Karpas-422 (cell line): ENCODE results near the gene PABPC1L. TPM values are rescaled to one million over a fixed set of nuclear protein-coding genes. Genes with fewer than 3 reads are reported as not detected.

Experiments
- DNase-seq: peaks from one replicate; pipeline ENCODE4 v3.0.0-alpha.2; 2015
- H2AFZ ChIP-seq: fragments of 200-600 bp; sonication (generic); 2 replicates; pipeline ENCODE4 v1.6.1; 2014; ENCODE audit warnings: antibody characterized with exemption, low read length, mixed read lengths
- H3K27ac ChIP-seq: fragments of 200-600 bp; sonication (generic); 2 replicates; pipeline ENCODE4 v1.5.1; 2014; ENCODE audit warnings: mild to moderate bottlenecking, low read length, moderate library complexity
- H3K27me3 ChIP-seq: fragments of 200-600 bp; sonication (generic); 2 replicates; pipeline ENCODE4 v1.6.1; 2014; ENCODE audit warnings: low read length, mixed read lengths
- H3K36me3 ChIP-seq: fragments of 200-600 bp; sonication (generic); 2 replicates; pipeline ENCODE4 v1.6.1; 2014; ENCODE audit warnings: low read length, mixed read lengths; ENCODE audit not compliant: insufficient read depth
- H3K4me1 ChIP-seq: fragments of 200-600 bp; sonication (generic); 2 replicates; pipeline ENCODE4 v1.6.1; 2014; ENCODE audit warnings: mild to moderate bottlenecking, low read length, mixed read lengths
- H3K4me2 ChIP-seq: fragments of 200-600 bp; sonication (generic); 2 replicates; pipeline ENCODE4 v1.6.1; 2014; ENCODE audit warnings: low read length, low read depth, mild to moderate bottlenecking; ENCODE audit not compliant: poor library complexity, severe bottlenecking
- H3K4me3 ChIP-seq: fragments of 200-600 bp; sonication (generic); 2 replicates; pipeline ENCODE4 v1.5.1; 2014; ENCODE audit warnings: mild to moderate bottlenecking, antibody characterized with exemption, low read length, mixed read lengths
- H3K79me2 ChIP-seq: fragments of 200-600 bp; sonication (generic); 2 replicates; pipeline ENCODE4 v1.6.1; 2014; ENCODE audit warnings: mild to moderate bottlenecking, low read length, mixed read lengths
- H3K9ac ChIP-seq: fragments of 200-600 bp; sonication (generic); 2 replicates; pipeline ENCODE4 v1.6.0; 2014; ENCODE audit warnings: low read length
- H3K9me2 ChIP-seq: fragments of 200-600 bp; sonication (generic), shearing (Covaris generic); replicated peaks from 2 replicates; pipeline ENCODE4 v1.6.0; 2014; ENCODE audit warnings: mild to moderate bottlenecking, low read length, moderate library complexity; ENCODE audit not compliant: insufficient read depth
- H3K9me3 ChIP-seq: fragments of 300-700, 200-600 bp; sonication (generic); 2 replicates; pipeline ENCODE4 v1.6.1; 2014; ENCODE audit warnings: low read length, mixed read lengths
- H4K20me1 ChIP-seq: fragments of 200-600 bp; sonication (generic); 2 replicates; pipeline ENCODE4 v1.6.1; 2014; ENCODE audit warnings: mild to moderate bottlenecking, antibody characterized with exemption, low read length, low read depth; ENCODE audit not compliant: insufficient read depth
- total RNA-seq: library from RNA; depleted of rRNA; stranded (reverse); fragments of >200 nt; shearing (Covaris generic); gene quantifications from 2 replicates; pipeline ENCODE4 v1.2.3, GENCODE V29; 2014; ENCODE audit warnings: low replicate concordance

PABPC1L gene
- total RNA-seq, 1 experiment from 2014 or later, result 81.0 TPM

DNA sequence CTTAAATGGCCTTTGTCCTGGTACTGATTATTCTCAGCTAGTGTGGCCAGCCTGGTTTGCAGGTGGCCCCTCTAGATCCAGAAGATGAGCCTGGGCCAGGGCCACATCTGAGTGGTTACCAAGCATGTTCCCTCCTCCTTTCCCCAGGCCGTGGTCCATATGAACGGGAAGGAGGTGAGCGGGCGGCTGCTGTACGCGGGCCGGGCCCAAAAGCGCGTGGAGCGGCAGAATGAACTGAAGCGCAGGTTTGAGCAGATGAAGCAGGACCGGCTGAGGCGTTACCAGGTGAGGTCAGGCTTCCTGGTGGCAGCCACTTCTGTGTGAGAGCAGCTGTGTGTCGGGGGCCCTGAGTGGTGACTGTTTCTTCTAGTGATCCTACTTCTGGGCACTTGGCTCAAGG lies 11.6 kb downstream of the PABPC1L start:
- Histone ChIP-seq H3K36me3 (peaks cover 17% of the 10 kb centered on the region; the same call in 1 of the 2 replicates), H3K4me2 (no peak overlapping the region), H3K4me1 (no peaks in the 10 kb centered on the region), H3K9me2 (no peaks in the 10 kb centered on the region), H3K4me3 (no peak overlapping the region), H2AFZ (no peak overlapping the region), H3K27ac (no peak overlapping the region), H3K9ac (no peak overlapping the region), H3K79me2 (no peaks in the 10 kb centered on the region), H3K27me3 (no peaks in the 10 kb centered on the region), H3K9me3 (no peaks in the 10 kb centered on the region), H4K20me1 (no peaks in the 10 kb centered on the region)
- no peak for DNase-seq

GRCh38 chr20:44924541-44924940 lies 14.7 kb downstream of the PABPC1L start:
- no peak overlapping the region for H3K9ac ChIP-seq
- H3K4me2 ChIP-seq, result no peak overlapping the region
- H3K4me3 ChIP-seq, result no peak overlapping the region
- no peaks in the 10 kb centered on the region for H3K9me3 ChIP-seq
- H4K20me1 ChIP-seq, result no peaks in the 10 kb centered on the region
- H3K4me1 ChIP-seq, result no peaks in the 10 kb centered on the region
- H3K79me2 ChIP-seq, result no peaks in the 10 kb centered on the region
- no peak for DNase-seq
- H3K9me2 ChIP-seq, result no peaks in the 10 kb centered on the region
- no peaks in the 10 kb centered on the region for H3K27me3 ChIP-seq
- H3K36me3 ChIP-seq, result peaks cover 12% of the 10 kb centered on the region; the same call in 1 of the 2 replicates
- H3K27ac ChIP-seq, result no peak overlapping the region
- no peak overlapping the region for H2AFZ ChIP-seq

DNA sequence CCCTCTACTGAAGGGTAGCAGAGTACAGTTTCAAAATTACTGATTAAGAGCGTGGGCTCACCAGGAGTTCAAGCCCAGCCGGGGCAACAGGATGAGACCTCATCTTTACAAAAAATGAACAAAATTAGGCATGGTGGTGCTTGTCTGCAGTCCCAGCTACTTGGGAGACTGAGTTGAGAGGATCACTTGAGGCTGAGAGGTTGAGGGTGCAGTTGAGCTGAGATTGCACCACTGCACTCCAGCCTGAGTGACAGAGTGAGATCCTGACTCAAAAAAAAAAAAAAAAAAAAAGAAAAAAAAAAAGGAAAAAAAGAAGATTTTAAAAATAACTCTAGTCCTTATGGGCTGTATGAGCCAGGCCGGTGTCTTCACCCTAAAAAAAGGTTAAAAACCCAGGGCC lies 18.7 kb downstream of the PABPC1L start:
- H3K9ac ChIP-seq, result no peak overlapping the region
- no peak overlapping the region for H3K27ac ChIP-seq
- H4K20me1 ChIP-seq, result no peaks in the 10 kb centered on the region
- no peaks in the 10 kb centered on the region for H3K4me1 ChIP-seq
- no peak for DNase-seq
- H3K36me3 ChIP-seq, result peaks cover 19% of the 10 kb centered on the region; the same call in 1 of the 2 replicates
- no peak overlapping the region for H3K4me3 ChIP-seq
- H2AFZ ChIP-seq, result no peak overlapping the region
- H3K27me3 ChIP-seq, result no peaks in the 10 kb centered on the region
- no peaks in the 10 kb centered on the region for H3K9me3 ChIP-seq
- no peaks in the 10 kb centered on the region for H3K79me2 ChIP-seq
- H3K4me2 ChIP-seq, result no peak overlapping the region
- H3K9me2 ChIP-seq, result no peaks in the 10 kb centered on the region

GRCh38 chr20:44930517-44931168 lies 20.8 kb downstream of the PABPC1L start:
- Histone ChIP-seq H3K79me2 (no peaks in the 10 kb centered on the region), H3K27me3 (no peaks in the 10 kb centered on the region), H3K9me2 (no peaks in the 10 kb centered on the region), H3K36me3 (peaks cover 14% of the 10 kb centered on the region; the same call in 1 of the 2 replicates), H3K4me2 (no peak overlapping the region), H2AFZ (no peak overlapping the region), H3K4me3 (no peak overlapping the region), H3K4me1 (no peaks in the 10 kb centered on the region), H4K20me1 (no peaks in the 10 kb centered on the region), H3K27ac (no peak overlapping the region), H3K9me3 (no peaks in the 10 kb centered on the region), H3K9ac (no peak overlapping the region)
- no peak for DNase-seq

DNA sequence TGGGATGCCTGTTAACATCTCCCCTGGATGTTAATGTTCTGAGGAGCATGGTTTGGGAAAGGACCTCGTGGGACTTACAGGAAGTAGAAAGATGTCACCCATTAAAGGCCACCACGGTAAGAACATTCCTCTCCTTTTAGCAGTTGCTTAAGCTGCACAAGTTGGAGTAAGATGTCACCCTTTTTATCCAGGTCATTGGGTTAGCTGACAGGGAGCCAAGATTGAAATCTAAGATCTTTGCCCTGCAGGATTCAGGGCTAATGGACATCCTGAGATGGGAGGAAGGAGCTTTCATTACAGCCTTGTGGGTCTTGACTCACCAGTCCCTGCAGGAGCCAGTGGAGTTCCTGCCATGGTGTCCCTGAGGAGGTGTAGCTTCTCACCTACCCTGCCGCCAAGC lies 22.1 kb downstream of the PABPC1L start:
- Histone ChIP-seq H2AFZ (no peak overlapping the region), H3K4me3 (no peak overlapping the region), H3K9ac (no peak overlapping the region), H3K9me3 (no peaks in the 10 kb centered on the region), H3K36me3 (peaks cover 11% of the 10 kb centered on the region; the same call in 1 of the 2 replicates), H3K79me2 (no peaks in the 10 kb centered on the region), H3K4me2 (no peak overlapping the region), H3K27me3 (no peaks in the 10 kb centered on the region), H3K4me1 (no peaks in the 10 kb centered on the region), H3K27ac (no peak overlapping the region), H4K20me1 (no peaks in the 10 kb centered on the region), H3K9me2 (no peaks in the 10 kb centered on the region)
- DNase-seq, result no peak

DNA sequence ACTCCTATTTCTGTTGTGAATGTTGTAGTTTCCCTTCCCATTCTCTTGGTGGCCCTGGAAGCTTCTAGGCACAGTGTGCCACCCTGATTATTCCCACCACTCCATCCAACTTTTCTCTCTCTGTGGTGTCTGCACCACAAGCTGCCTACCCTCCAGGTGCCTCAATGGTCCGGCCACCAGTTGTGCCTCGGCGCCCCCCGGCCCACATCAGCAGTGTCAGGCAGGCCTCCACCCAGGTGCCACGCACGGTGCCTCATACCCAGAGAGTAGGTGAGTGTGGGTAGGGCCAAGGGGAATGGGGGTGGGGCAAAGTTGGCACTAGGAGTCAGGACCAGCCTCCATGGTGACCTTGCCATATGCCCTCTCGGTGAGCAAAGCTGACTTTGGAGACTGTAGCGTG lies 23.1 kb downstream of the PABPC1L start:
- no peak overlapping the region for H2AFZ ChIP-seq
- no peak overlapping the region for H3K4me2 ChIP-seq
- H4K20me1 ChIP-seq, result no peaks in the 10 kb centered on the region
- no peaks in the 10 kb centered on the region for H3K9me3 ChIP-seq
- no peak overlapping the region for H3K9ac ChIP-seq
- H3K27me3 ChIP-seq, result no peaks in the 10 kb centered on the region
- no peaks in the 10 kb centered on the region for H3K79me2 ChIP-seq
- H3K36me3 ChIP-seq, result peaks cover 11% of the 10 kb centered on the region; the same call in 1 of the 2 replicates
- H3K4me1 ChIP-seq, result no peaks in the 10 kb centered on the region
- no peak for DNase-seq
- no peak overlapping the region for H3K4me3 ChIP-seq
- no peaks in the 10 kb centered on the region for H3K9me2 ChIP-seq
- no peak overlapping the region for H3K27ac ChIP-seq

DNA sequence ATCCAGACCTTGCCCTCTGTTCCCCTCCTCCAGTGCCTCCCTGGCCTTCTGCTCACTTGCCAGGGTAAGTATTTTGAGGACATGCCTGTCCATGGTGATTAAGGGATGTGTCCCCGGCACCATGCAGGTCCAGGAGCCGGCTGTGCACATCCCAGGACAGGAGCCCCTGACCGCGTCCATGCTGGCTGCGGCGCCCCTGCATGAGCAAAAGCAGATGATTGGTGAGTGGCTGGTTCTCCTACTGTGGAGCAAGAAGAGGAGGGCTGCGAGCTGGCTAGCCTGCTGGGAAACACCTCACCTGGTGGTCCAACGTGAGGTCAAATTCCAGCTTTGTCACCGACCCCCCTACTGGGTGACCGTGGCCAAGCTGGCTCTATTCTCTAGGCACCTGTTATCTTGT lies 26.6 kb downstream of the PABPC1L start:
- no peaks in the 10 kb centered on the region for H4K20me1 ChIP-seq

GRCh38 chr20:44938637-44939036 lies 28.8 kb downstream of the PABPC1L start:
- DNase-seq, result no peak
- Histone ChIP-seq H3K9me2 (no peaks in the 10 kb centered on the region), H3K27me3 (no peaks in the 10 kb centered on the region), H3K4me2 (no peak overlapping the region), H3K79me2 (no peaks in the 10 kb centered on the region), H2AFZ (no peak overlapping the region), H3K4me1 (no peaks in the 10 kb centered on the region), H3K36me3 (peaks cover 27% of the 10 kb centered on the region; the same call in 1 of the 2 replicates), H3K9me3 (no peaks in the 10 kb centered on the region), H3K9ac (no peak overlapping the region), H4K20me1 (no peaks in the 10 kb centered on the region), H3K4me3 (no peak overlapping the region), H3K27ac (no peak overlapping the region)

More for the DNA sequence above, 26.6 kb downstream of the PABPC1L start:
- Histone ChIP-seq H3K4me3 (no peak overlapping the region), H3K9me2 (no peaks in the 10 kb centered on the region), H3K27ac (no peak overlapping the region), H3K9me3 (no peaks in the 10 kb centered on the region), H3K4me2 (no peak overlapping the region), H3K27me3 (no peaks in the 10 kb centered on the region), H3K9ac (no peak overlapping the region), H2AFZ (no peak overlapping the region), H3K79me2 (no peaks in the 10 kb centered on the region), H3K4me1 (no peaks in the 10 kb centered on the region), H3K36me3 (peaks cover 16% of the 10 kb centered on the region; the same call in 1 of the 2 replicates)
- DNase-seq, result no peak
